ENCODE data around the gene SLF2.
A peak's percentile ranks its signal among the peaks of the same experiment; 100 is the strongest.

The SLF2 gene

GRCh38 chr10:100874702-100875483 lies 37.9 kb upstream of the SLF2 start:
- DNase-seq (ENCODE audit: low spot score), result no peak
- no peak for TF ChIP-seq CTCF (IDR thresholded peaks at IDR 0.05; ENCODE audit: extremely low read depth, insufficient read depth, missing control alignments)
- in situ Hi-C loops (cut with MboI; ENCODE audit: low pct_unique_long_range_greater_than_20kb, low sequenced_read_pairs, unreplicated experiment), result no loop called here

GRCh38 chr10:100875484-100876166 lies 37.1 kb upstream of the SLF2 start:
- TF ChIP-seq CTCF (IDR thresholded peaks at IDR 0.05; ENCODE audit: extremely low read depth, insufficient read depth, missing control alignments), result no peak

GRCh38 chr10:100876585-100877460 lies 35.9 kb upstream of the SLF2 start:
- in situ Hi-C loops (cut with MboI; ENCODE audit: low pct_unique_long_range_greater_than_20kb, low sequenced_read_pairs, unreplicated experiment), result no loop called here
- no peak for DNase-seq (ENCODE audit: low spot score)
- no peak for TF ChIP-seq CTCF (IDR thresholded peaks at IDR 0.05; ENCODE audit: extremely low read depth, insufficient read depth, missing control alignments)

More at GRCh38 chr10:100875484-100876166, 37.1 kb upstream of the SLF2 start:
- DNase-seq (ENCODE audit: low spot score), result no peak
- in situ Hi-C loops (cut with MboI; ENCODE audit: low pct_unique_long_range_greater_than_20kb, low sequenced_read_pairs, unreplicated experiment), result no loop called here

GRCh38 chr10:100877461-100877850 lies 35.3 kb upstream of the SLF2 start:
- in situ Hi-C loops (cut with MboI; ENCODE audit: low pct_unique_long_range_greater_than_20kb, low sequenced_read_pairs, unreplicated experiment), result no loop called here
- no peak for TF ChIP-seq CTCF (IDR thresholded peaks at IDR 0.05; ENCODE audit: extremely low read depth, insufficient read depth, missing control alignments)
- no peak for DNase-seq (ENCODE audit: low spot score)

GRCh38 chr10:100878291-100878910 lies 34.4 kb upstream of the SLF2 start:
- TF ChIP-seq CTCF (IDR thresholded peaks at IDR 0.05; ENCODE audit: extremely low read depth, insufficient read depth, missing control alignments), result peak; percentile 69
- DNase-seq (ENCODE audit: low spot score), result peak; percentile 69
- in situ Hi-C loops (cut with MboI; ENCODE audit: low pct_unique_long_range_greater_than_20kb, low sequenced_read_pairs, unreplicated experiment), result no loop called here
